ENCODE measurements around the gene SLC25A34.

Gene SLC25A34

DNA sequence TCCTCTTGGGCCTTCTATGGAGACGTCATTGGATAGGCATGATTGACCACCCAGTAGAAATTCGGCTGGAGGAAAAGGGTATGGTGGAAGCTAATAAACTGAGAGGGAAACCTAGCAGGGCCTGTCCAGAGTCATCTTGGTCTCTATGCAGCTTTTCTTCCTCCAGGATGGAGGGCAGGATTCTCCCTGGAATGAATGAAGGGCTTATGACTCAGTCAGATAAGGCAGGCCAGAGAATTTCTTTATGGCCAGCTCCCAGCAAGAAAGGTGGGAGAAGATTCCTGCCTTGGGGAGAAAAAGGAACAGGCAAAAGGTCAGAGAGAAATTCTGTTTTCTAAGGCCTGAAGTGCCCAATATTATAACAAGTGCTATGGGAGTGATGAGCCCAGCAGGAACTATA lies 39.6 kb downstream of the SLC25A34 start:
- DNase-seq (ENCODE audit: low spot score): no peak

DNA sequence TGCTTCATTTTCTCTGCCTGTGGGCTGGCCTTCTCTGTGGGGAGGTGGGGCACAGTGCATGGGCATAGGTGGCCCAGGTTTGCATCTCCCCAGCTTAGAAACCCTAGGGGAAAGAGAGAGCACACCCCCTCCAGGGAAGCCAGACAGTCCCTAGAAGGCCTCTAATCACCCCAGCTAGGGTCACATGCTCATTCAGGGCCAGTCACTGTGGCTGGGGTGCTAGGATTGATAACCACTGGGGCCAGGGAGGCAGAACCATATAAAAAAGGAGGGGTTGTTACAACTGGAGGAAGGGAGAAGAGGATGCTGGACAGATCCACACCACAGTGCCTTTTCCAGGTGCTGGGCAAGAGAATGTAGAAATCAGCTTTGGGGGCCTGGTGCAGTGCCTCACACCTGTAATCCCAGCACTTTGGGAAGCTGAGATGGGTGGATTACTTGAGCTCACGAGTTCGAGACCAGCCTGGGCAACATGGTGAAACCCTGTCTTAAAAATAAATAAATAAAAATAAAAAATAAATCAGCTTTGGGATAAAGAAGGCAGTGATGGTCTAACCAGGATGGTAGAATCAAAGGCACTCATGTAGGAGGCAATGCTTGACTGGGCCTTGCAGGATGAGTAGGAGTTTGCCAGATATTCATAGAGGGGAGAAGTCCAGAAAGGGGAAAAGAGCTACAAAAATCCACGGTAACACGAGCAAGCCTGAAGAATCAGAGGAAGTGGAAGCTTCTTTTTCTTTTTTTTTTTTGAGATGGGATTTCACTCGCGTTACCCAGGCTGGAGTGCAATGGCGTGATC lies 42.0 kb downstream of the SLC25A34 start:
- no peak for DNase-seq (ENCODE audit: low spot score)

- no peak for DNase-seq (ENCODE audit: low spot score)
Measured at GRCh38 chr1:15785683-15786082, 49.6 kb downstream of the SLC25A34 start.

- no peak for DNase-seq (ENCODE audit: low spot score)
Measured at GRCh38 chr1:15786581-15786980, 50.5 kb downstream of the SLC25A34 start.

DNA sequence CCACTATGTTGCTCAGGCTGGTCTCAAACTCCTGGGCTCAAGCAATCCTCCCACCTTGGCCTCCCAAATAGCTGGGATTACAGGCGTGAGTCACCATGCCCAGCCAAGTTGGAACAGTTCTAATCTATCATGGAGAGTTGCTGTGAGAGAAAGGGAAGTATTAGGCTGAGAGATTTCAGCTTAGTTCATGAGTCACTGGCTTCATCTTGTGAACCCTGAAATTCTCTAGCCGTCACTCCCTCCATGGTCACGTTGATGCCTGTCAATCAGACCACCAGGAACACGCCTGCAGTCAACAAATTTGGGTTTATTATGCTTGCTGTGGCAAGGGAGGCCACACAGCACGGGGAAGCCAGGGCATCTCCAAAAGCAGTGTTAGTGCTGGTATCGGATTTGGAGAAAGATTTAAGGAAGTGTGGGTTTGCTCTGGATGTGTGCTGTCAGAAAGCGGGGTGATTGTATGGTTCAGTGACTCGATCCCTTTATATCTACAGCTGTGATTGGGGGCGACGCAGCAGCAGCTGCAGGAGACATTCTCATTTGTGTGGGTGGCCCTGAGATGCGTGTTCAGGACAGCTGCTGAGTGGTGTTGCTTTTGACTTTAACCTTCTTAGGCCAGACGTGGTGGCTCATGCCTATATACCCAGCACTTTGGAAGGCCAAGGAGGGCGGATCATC lies 52.7 kb downstream of the SLC25A34 start:
- DNase-seq (ENCODE audit: low spot score): no peak

Measured in germinal center (tissue), 1 donor.